ENCODE results near the gene CCL19.

DNA sequence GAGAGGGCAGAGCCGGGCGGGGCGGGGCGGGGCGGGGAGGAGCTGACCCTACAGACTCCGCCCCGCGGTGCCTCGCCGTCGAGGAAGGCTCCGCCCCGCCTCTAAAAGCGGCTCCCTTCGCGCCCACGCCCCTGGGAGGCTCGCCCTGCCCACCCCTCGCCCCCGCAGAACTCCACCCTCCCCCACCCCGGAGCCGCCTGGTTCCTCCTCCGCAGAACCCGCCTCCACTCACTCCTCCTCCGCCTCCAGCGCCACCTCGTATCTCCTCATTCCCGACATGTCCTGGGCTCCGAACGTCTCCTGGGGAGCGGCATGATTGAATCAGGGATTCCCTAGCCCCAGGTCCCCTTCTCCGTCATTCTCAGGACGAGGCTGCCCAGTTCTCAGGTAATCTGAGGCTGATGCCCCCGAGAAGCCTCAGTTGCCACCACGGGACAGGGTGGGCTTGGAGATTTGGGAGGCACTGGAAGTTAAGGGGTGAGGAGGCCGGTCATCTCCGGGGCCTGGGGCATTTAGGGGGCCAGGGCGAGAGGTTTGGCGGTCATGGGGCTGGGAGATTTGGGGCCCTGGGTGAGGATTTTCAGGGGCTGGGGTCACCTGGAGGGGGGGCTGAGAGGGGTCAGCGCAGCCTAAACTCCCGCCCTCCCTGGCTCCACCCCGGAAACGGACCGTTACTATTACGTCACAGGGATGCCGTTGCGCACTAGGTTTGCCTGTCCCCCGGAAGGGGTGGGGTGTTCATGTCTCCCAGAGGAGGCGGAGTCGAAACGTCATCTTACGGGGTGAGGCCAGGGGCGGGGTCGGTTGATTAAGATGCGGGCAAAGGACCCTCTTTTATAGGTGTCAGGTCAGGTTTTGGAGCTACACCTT is 25.5 kb downstream of the CCL19 start:
- TF ChIP-seq, protein P1, sequence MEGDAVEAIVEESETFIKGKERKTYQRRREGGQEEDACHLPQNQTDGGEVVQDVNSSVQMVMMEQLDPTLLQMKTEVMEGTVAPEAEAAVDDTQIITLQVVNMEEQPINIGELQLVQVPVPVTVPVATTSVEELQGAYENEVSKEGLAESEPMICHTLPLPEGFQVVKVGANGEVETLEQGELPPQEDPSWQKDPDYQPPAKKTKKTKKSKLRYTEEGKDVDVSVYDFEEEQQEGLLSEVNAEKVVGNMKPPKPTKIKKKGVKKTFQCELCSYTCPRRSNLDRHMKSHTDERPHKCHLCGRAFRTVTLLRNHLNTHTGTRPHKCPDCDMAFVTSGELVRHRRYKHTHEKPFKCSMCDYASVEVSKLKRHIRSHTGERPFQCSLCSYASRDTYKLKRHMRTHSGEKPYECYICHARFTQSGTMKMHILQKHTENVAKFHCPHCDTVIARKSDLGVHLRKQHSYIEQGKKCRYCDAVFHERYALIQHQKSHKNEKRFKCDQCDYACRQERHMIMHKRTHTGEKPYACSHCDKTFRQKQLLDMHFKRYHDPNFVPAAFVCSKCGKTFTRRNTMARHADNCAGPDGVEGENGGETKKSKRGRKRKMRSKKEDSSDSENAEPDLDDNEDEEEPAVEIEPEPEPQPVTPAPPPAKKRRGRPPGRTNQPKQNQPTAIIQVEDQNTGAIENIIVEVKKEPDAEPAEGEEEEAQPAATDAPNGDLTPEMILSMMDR (IDR thresholded peaks at IDR 0.05; ENCODE audit: extremely low read depth in 1 of 2, insufficient read depth in 1 of 2, low read depth in 1 of 2, low read length in 2 of 2): no peak
- TF ChIP-seq EZH2 (IDR thresholded peaks at IDR 0.05; ENCODE audit: borderline replicate concordance, low read depth, low read length, severe bottlenecking): no peak

Data from endothelial cell of umbilical vein (primary cell).